Transverse colon (tissue), 4 donors: Measurements from ENCODE around the gene IER5L. TPM values are rescaled to one million over a fixed set of nuclear protein-coding genes. Genes with fewer than 3 reads are reported as not detected.
"Not testable (repeated sequence)": the region's sequence is repeated elsewhere in the genome, so short reads cannot be mapped to it uniquely, and the experiment has no call there.

ENCODE experiments used
- DNase-seq: peaks from one replicate; pipeline ENCODE4 v3.0.0-alpha.2; 2019
- H3K27ac ChIP-seq, 4 donors: fragments of 200-600 bp; sonication (generic); 2 replicates each; pipeline ENCODE4 v1.5.1; 2016 to 2018; ENCODE audit warnings: inconsistent platforms in 4 of 4
- H3K27me3 ChIP-seq: fragments of 200-600 bp; sonication (generic); 2 replicates; pipeline ENCODE4 v1.5.1; 2017; ENCODE audit warnings: inconsistent platforms
- H3K36me3 ChIP-seq, 4 donors: fragments of 200-600 bp; sonication (generic); 2 replicates each; pipeline ENCODE4 v1.5.1; 2017 to 2019; ENCODE audit warnings: inconsistent platforms in 4 of 4
- H3K4me1 ChIP-seq, 4 donors: fragments of 200-600 bp; sonication (generic); 2 replicates each; pipeline ENCODE4 v1.5.1; 2017 to 2020; ENCODE audit warnings: inconsistent platforms in 4 of 4
- H3K4me3 ChIP-seq, 4 donors: fragments of 200-600 bp; sonication (generic); 1 replicate in 1 of 4; 2 replicates in 3 of 4; pipeline versions ENCODE4 v1.5.1 to v1.6.1; 2017 to 2019; ENCODE audit warnings: inconsistent platforms in 4 of 4
- H3K9me3 ChIP-seq, 2 donors: fragments of 200-600 bp; sonication (generic); 2 replicates each; pipeline ENCODE4 v1.5.1; 2017 to 2019; ENCODE audit warnings: inconsistent platforms in 2 of 2
- EP300 ChIP-seq: sonication (generic); formaldehyde crosslinking; IDR thresholded peaks from one replicate; pipeline ENCODE4 v1.6.1; 2017; ENCODE audit warnings: antibody characterized with exemption, low read depth
- POLR2A ChIP-seq: fragments of 450-650 bp; IDR thresholded peaks from one replicate; pipeline ENCODE4 v1.6.1; 2016; ENCODE audit warnings: antibody characterized with exemption, mild to moderate bottlenecking, moderate library complexity
- POLR2AphosphoS5 ChIP-seq, 3 donors: sonication (generic); formaldehyde crosslinking; IDR thresholded peaks; one replicate each; pipeline ENCODE4 v1.6.1; 2016; ENCODE audit warnings: antibody characterized with exemption in 3 of 3
- WGBS, 2 donors: methylation state at CpG; one replicate each; pipeline ENCODE4 v1.1.5; 2018; ENCODE audit warnings: low coverage in 1 of 2; 5-methylcytosine and 5-hydroxymethylcytosine counted together
- in situ Hi-C, 4 donors: fragments of 200-750 bp; cut with MboI; loops; one replicate each; pipeline versions ENCODE4 v1.15.0 to v1.15.1; 2017; ENCODE audit warnings: low sequenced_read_pairs in 3 of 4, low pct_ligation_motif_present in 1 of 4, low pct_unique_long_range_greater_than_20kb in 1 of 4
- intact Hi-C: fragments of 100-400 bp; cut with DNase I; formaldehyde crosslinking; loops from one replicate; pipeline ENCODE4 v1.15.1; 2023; ENCODE audit warnings: low total_unique reads
- total RNA-seq, 4 donors: library from RNA; depleted of rRNA; stranded (reverse); fragments of >200 nt; gene quantifications; one replicate each; pipeline ENCODE4 v1.1.0, GENCODE V29; 2016
- TF ChIP-seq, protein P1 (sequence below), 5 experiments: fragments of 200-600 bp in 3 of 5; fragments of 450-650 bp in 2 of 5; sonication (generic) in 3 of 5; IDR thresholded peaks; 1 replicate in 2 of 5; 2 replicates in 3 of 5; pipeline ENCODE4 v1.5.1; 2016 to 2017; ENCODE audit warnings: antibody characterized with exemption in 5 of 5, inconsistent platforms in 3 of 5, mild to moderate bottlenecking in 2 of 5, moderate library complexity in 1 of 5

IER5L gene
- total RNA-seq, 4 donors from 2014 or later = 1.8 to 6.5 (median 5.2) TPM

DNA sequence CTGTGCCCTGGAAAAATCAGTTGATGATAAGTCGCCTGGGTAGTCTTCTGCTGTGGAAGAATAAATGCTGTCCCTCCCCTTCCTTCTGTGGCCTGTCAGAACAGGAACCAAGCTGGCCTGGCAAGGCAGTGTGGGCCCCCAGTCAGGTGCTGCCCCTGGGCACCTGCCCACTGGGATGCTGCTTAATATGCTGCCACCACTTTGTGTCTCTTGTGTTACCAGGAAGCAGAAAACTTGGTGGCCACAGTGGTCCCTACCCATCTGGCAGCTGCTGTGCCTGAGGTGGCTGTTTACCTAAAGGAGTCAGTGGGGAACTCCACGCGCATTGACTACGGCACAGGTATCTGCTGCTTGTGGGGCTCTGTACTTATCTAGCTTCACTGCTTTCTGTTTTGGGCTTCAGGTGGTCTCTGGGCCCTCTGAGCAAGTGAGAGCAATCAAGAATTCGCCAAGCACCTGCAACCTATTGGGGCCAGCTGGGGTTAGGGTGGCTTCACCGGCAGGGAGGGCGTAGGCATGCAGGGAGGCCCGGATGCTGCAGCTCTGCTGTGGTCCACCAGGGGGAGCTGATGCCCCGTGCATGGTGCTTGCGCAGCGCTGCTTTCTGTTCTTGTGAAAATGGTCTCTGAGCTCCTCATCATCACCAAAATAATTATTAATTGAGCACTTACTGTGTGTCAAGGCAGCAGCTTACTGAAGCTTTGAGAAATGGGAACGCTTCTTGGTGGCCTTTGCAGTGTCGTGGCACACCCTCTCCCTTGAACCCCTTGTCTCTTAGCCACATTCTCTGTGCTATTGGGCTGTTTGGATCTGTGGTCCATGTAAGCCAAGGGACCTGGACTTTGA lies 46.5 kb downstream of the IER5L start:
- peaks cover 0 to 3% (median 0%) of the 10 kb centered on the region in 4 donors for H3K4me1 ChIP-seq
- 40 to 58% methylated on average over 2 to 13 of the region's 13 CpGs for WGBS, 2 donors
- peak; percentile 84 for DNase-seq
- no peaks in the 10 kb centered on the region for H3K9me3 ChIP-seq
- peak overlapping the region in 2 of 4 donors; percentile 8 to 9 for H3K27ac ChIP-seq
- TF ChIP-seq, protein P1, sequence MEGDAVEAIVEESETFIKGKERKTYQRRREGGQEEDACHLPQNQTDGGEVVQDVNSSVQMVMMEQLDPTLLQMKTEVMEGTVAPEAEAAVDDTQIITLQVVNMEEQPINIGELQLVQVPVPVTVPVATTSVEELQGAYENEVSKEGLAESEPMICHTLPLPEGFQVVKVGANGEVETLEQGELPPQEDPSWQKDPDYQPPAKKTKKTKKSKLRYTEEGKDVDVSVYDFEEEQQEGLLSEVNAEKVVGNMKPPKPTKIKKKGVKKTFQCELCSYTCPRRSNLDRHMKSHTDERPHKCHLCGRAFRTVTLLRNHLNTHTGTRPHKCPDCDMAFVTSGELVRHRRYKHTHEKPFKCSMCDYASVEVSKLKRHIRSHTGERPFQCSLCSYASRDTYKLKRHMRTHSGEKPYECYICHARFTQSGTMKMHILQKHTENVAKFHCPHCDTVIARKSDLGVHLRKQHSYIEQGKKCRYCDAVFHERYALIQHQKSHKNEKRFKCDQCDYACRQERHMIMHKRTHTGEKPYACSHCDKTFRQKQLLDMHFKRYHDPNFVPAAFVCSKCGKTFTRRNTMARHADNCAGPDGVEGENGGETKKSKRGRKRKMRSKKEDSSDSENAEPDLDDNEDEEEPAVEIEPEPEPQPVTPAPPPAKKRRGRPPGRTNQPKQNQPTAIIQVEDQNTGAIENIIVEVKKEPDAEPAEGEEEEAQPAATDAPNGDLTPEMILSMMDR (IDR thresholded peaks at IDR 0.05) = peak; percentile 95 to 98 (median 98)
- TF ChIP-seq POLR2A = no peak
- TF ChIP-seq POLR2AphosphoS5 (IDR thresholded peaks at IDR 0.05) = no peak
- no peak for TF ChIP-seq EP300
- intact Hi-C loops = loop anchor here (10.0 kb wide), 1 partner anchor 653 kb away; no protein-coding TSS in a partner anchor
- no peaks in the 10 kb centered on the region for H3K27me3 ChIP-seq
- H3K36me3 ChIP-seq = peaks cover 0 to 4% (median 0%) of the 10 kb centered on the region in 4 donors
- no peak overlapping the region for H3K4me3 ChIP-seq
- in situ Hi-C loops = loop anchor here (10.0 to 25.0 kb wide), 3 partner anchors 483 to 656 kb away; no protein-coding TSS in a partner anchor

DNA sequence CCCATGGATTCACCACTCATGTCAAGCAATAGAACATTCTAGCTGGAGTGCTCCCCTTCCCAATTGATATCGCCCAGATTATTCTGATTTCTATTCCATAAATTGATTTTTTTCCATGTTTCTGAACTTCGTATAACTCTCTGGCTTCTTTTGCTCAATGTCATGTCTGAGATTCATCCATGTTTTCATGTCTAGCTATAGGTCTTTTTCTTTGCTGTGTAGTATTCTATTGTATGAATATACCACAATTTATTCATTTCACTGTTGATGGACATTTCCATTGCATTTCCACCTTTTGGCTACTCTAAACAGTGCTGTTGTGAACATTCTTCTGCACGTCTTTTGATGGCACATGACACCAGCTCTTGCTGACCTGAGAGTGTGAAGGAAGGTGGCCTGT lies 47.3 kb downstream of the IER5L start:
- peaks cover 0 to 3% (median 0%) of the 10 kb centered on the region in 4 donors for H3K4me1 ChIP-seq
- H3K27ac ChIP-seq = no peak overlapping the region
- no peaks in the 10 kb centered on the region for H3K27me3 ChIP-seq
- no peak overlapping the region for H3K4me3 ChIP-seq
- in situ Hi-C loops (loop anchor here (10.0 to 25.0 kb wide), 3 partner anchors 484 to 657 kb away; no protein-coding TSS in a partner anchor), intact Hi-C loops (loop anchor here (10.0 kb wide), 1 partner anchor 654 kb away; no protein-coding TSS in a partner anchor)
- H3K9me3 ChIP-seq = no peaks in the 10 kb centered on the region
- peaks cover 0 to 4% (median 0%) of the 10 kb centered on the region in 4 donors for H3K36me3 ChIP-seq
- DNase-seq = no peak
- 0 to 65% methylated on average over 1 to 3 of the region's 3 CpGs for WGBS, 2 donors
- TF ChIP-seq POLR2AphosphoS5 (IDR thresholded peaks at IDR 0.05) = no peak
- TF ChIP-seq, protein P1 (IDR thresholded peaks at IDR 0.05) = no peak
- TF ChIP-seq POLR2A = no peak
- no peak for TF ChIP-seq EP300

DNA sequence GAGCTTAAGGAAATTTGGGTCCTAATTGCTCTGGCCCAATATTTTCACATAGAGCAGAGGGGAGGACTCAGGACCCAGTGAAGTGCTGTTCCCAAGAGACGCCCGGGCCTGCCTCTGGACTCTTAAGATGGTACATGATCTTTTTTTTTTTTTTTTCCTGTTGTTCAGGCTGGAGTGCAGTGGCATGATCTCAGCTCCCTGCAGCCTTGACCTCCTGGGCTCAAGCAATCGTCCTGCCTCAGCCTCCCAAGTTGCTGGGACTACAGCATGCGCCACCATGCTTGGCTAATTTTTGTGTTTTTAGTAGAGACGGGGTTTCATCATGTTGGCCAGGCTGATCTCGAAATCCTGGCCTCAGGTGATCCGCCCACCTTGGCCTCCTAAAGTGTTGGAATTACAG lies 47.8 kb downstream of the IER5L start:
- H3K36me3 ChIP-seq, H3K4me1 ChIP-seq, H3K27ac ChIP-seq, H3K4me3 ChIP-seq, DNase-seq, H3K9me3 ChIP-seq, H3K27me3 ChIP-seq: not testable (repeated sequence)
- in situ Hi-C loops = loop anchor here (10.0 to 25.0 kb wide), 3 partner anchors 485 to 657 kb away; no protein-coding TSS in a partner anchor
- intact Hi-C loops = loop anchor here (10.0 kb wide), 1 partner anchor 655 kb away; no protein-coding TSS in a partner anchor
- 88 to 93% methylated on average over 3 to 7 of the region's 7 CpGs for WGBS, 2 donors

DNA sequence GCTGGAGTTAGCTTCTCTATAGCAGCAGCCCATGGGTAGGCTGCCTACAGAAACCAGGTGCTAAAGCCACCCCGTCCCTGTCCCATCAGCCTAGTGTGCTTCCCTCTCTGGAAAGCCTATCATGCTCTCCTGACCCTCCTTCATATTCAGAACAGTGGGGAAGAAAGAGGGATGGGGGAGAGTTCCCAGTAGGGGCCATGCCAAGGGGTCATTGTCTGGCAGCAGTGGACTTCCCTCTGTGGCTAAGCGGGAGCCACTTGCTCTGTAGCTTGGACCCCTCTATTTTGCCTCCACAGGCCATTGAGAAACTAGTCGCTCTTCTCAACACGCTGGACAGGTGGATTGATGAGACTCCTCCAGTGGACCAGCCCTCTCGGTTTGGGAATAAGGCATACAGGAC lies 49.4 kb downstream of the IER5L start:
- in situ Hi-C loops (loop anchor here in 2 of 4 donors (25.0 kb wide), 1 partner anchor 659 kb away; no protein-coding TSS in a partner anchor), intact Hi-C loops (no loop called here)
- Histone ChIP-seq H3K9me3 (no peaks in the 10 kb centered on the region), H3K4me1 (peaks cover 0 to 3% (median 0%) of the 10 kb centered on the region in 4 donors), H3K4me3 (no peak overlapping the region), H3K27me3 (no peaks in the 10 kb centered on the region), H3K36me3 (peaks cover 0 to 14% (median 3%) of the 10 kb centered on the region in 4 donors), H3K27ac (no peak overlapping the region)
- 94 to 100% methylated on average over 2 to 5 of the region's 5 CpGs for WGBS, 2 donors
- TF ChIP-seq POLR2AphosphoS5 (IDR thresholded peaks at IDR 0.05) = no peak
- TF ChIP-seq, protein P1 (IDR thresholded peaks at IDR 0.05) = no peak
- no peak for TF ChIP-seq POLR2A
- no peak for TF ChIP-seq EP300
- no peak for DNase-seq
